GM18511 (cell line): ENCODE measurements around the gene DHRS11.
"Not testable (repeated sequence)": the region's sequence is repeated elsewhere in the genome, so short reads cannot be mapped to it uniquely, and the experiment has no call there.

Experiments
- ATAC-seq: cut with Tn5 transposase; IDR thresholded peaks from one replicate; pipeline ENCODE4 v1.9.1; 2021; ENCODE audit warnings: mild to moderate bottlenecking, moderate library complexity; ENCODE audit not compliant: unreplicated experiment

The DHRS11 gene

GRCh38 chr17:36593656-36594316 lies 2.1 kb downstream of the DHRS11 start:
- no peak for ATAC-seq

GRCh38 chr17:36594626-36595401 lies 3.1 kb downstream of the DHRS11 start:
- no peak for ATAC-seq

- ATAC-seq = no peak
Measured at GRCh38 chr17:36597226-36597625, 5.5 kb downstream of the DHRS11 start.

- ATAC-seq = no peak
Measured at GRCh38 chr17:36597866-36598777, 6.4 kb downstream of the DHRS11 start.

- ATAC-seq = no peak
Measured at GRCh38 chr17:36598951-36599401, 7.3 kb downstream of the DHRS11 start.

GRCh38 chr17:36599546-36600250 lies 8.0 kb downstream of the DHRS11 start:
- ATAC-seq = no peak

- no peak for ATAC-seq
Measured at GRCh38 chr17:36600465-36600864, 8.8 kb downstream of the DHRS11 start.

GRCh38 chr17:36600936-36601302 lies 9.2 kb downstream of the DHRS11 start:
- ATAC-seq = peak; percentile 15

GRCh38 chr17:36601303-36602029 lies 9.8 kb downstream of the DHRS11 start, which contains the start of gene MRM1:
TSS of gene MRM1 (plus strand) at chr17:36601583. CDS start at chr17:36601811, 228 bp downstream.
- ATAC-seq = peak; percentile 79

- peak; percentile 14 for ATAC-seq
Measured at GRCh38 chr17:36602030-36602748, 10.5 kb downstream of the DHRS11 start.

GRCh38 chr17:36602924-36603384 lies 11.3 kb downstream of the DHRS11 start:
- ATAC-seq = no peak

GRCh38 chr17:36605028-36605427 lies 13.3 kb downstream of the DHRS11 start:
- ATAC-seq = not testable (repeated sequence)

GRCh38 chr17:36608280-36608679 lies 16.6 kb downstream of the DHRS11 start:
- no peak for ATAC-seq

GRCh38 chr17:36608794-36609497 lies 17.3 kb downstream of the DHRS11 start:
- no peak for ATAC-seq

GRCh38 chr17:36609498-36609862 lies 17.8 kb downstream of the DHRS11 start:
- no peak for ATAC-seq

GRCh38 chr17:36610474-36610873 lies 18.8 kb downstream of the DHRS11 start:
- ATAC-seq = no peak

GRCh38 chr17:36611345-36612072 lies 19.8 kb downstream of the DHRS11 start:
- ATAC-seq = no peak

- ATAC-seq = no peak
Measured at GRCh38 chr17:36612323-36612722, 20.6 kb downstream of the DHRS11 start.
